Keratinocyte (primary cell): ENCODE measurements around the gene ATP13A3.

Experiments used
- EZH2 ChIP-seq: IDR thresholded peaks from one replicate; pipeline ENCODE4 v1.6.1; 2012; ENCODE audit warnings: inconsistent platforms, mild to moderate bottlenecking, low read length, moderate library complexity
- TF ChIP-seq, protein P1 (sequence below), 3 experiments: IDR thresholded peaks in 1 of 3; conservative IDR thresholded peaks in 1 of 3; optimal IDR thresholded peaks in 1 of 3; 2 replicates in 2 of 3; 3 replicates in 1 of 3; pipeline versions ENCODE3 to v1.5.1; 2011; ENCODE audit warnings: low read length in 3 of 3, mild to moderate bottlenecking in 3 of 3, moderate library complexity in 2 of 3, control low read depth in 1 of 3, inconsistent platforms in 1 of 3; ENCODE audit not compliant: insufficient read depth in 2 of 3; ENCODE audit errors: extremely low read depth in 1 of 3

DNA sequence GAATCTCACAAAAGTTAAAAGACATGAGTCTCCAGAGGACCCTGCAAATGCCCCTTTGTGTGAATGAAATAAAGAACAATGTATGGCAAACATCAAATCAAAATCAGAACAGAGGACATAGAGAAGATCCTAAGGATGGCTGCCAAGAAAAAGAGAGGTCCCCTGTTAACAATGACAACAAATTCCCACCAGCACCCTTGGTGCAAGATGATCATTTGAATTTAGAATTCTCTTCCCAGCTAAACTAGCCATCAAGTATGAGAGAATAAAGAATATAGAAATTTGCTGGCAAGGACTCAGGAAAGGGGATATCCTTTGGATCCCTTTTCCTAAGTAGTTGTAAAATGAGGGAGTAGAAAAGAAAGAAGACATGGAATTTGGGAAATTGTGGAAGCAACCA, 96.0 kb downstream of the ATP13A3 start:
- TF ChIP-seq, protein P1, sequence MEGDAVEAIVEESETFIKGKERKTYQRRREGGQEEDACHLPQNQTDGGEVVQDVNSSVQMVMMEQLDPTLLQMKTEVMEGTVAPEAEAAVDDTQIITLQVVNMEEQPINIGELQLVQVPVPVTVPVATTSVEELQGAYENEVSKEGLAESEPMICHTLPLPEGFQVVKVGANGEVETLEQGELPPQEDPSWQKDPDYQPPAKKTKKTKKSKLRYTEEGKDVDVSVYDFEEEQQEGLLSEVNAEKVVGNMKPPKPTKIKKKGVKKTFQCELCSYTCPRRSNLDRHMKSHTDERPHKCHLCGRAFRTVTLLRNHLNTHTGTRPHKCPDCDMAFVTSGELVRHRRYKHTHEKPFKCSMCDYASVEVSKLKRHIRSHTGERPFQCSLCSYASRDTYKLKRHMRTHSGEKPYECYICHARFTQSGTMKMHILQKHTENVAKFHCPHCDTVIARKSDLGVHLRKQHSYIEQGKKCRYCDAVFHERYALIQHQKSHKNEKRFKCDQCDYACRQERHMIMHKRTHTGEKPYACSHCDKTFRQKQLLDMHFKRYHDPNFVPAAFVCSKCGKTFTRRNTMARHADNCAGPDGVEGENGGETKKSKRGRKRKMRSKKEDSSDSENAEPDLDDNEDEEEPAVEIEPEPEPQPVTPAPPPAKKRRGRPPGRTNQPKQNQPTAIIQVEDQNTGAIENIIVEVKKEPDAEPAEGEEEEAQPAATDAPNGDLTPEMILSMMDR (optimal IDR thresholded peaks at IDR 0.05 in 1 of 3, IDR thresholded peaks at IDR 0.05 in 1 of 3, conservative IDR thresholded peaks at IDR 0.05 in 1 of 3; ENCODE audit: extremely low read depth in 1 of 3, insufficient read depth in 2 of 3, low read length in 3 of 3): no peak
- TF ChIP-seq EZH2: no peak
